GM21786 (cell line): ENCODE data around the gene TTC13.
"Not testable (repeated sequence)": the region's sequence is repeated elsewhere in the genome, so short reads cannot be mapped to it uniquely, and the experiment has no call there.

Source experiments
- ATAC-seq: cut with Tn5 transposase; IDR thresholded peaks from one replicate; pipeline ENCODE4 v1.9.1; 2021; ENCODE audit not compliant: unreplicated experiment

Gene TTC13

GRCh38 chr1:230987448-230987847 is 8.8 kb upstream of the TTC13 start:
- no peak for ATAC-seq

- no peak for ATAC-seq
Observed at GRCh38 chr1:230986976-230987375, 8.3 kb upstream of the TTC13 start.

GRCh38 chr1:230985711-230986110 is 7.0 kb upstream of the TTC13 start:
- ATAC-seq, result no peak

- not testable (repeated sequence) for ATAC-seq
Observed at GRCh38 chr1:230984622-230985515, 6.2 kb upstream of the TTC13 start.

GRCh38 chr1:230983811-230984210 is 5.2 kb upstream of the TTC13 start:
- no peak for ATAC-seq

GRCh38 chr1:230982696-230983095 is 4.0 kb upstream of the TTC13 start:
- ATAC-seq, result no peak

- no peak for ATAC-seq
Observed at GRCh38 chr1:230979952-230980351, 1.3 kb upstream of the TTC13 start.

- no peak for ATAC-seq
Observed at GRCh38 chr1:230979389-230979716, 692 bp upstream of the TTC13 start.

- peak; percentile 1 for ATAC-seq
Observed at GRCh38 chr1:230977761-230978490, 735 bp downstream of the TTC13 start.

GRCh38 chr1:230976825-230977747 is 1.6 kb downstream of the TTC13 start:
- ATAC-seq, result no peak

- ATAC-seq, result no peak
Observed at GRCh38 chr1:230976360-230976759, 2.3 kb downstream of the TTC13 start.

- ATAC-seq, result no peak
Observed at GRCh38 chr1:230975636-230976035, 3.0 kb downstream of the TTC13 start.

- ATAC-seq, result peak; percentile 78
Observed at GRCh38 chr1:230972855-230973271, 5.8 kb downstream of the TTC13 start.

- no peak for ATAC-seq
Observed at GRCh38 chr1:230971771-230972170, 6.9 kb downstream of the TTC13 start.

GRCh38 chr1:230970432-230970831 is 8.2 kb downstream of the TTC13 start:
- no peak for ATAC-seq

- ATAC-seq, result no peak
Observed at GRCh38 chr1:230966358-230966873, 12.2 kb downstream of the TTC13 start.

GRCh38 chr1:230965535-230965934 is 13.1 kb downstream of the TTC13 start:
- ATAC-seq, result no peak

- no peak for ATAC-seq
Observed at GRCh38 chr1:230964896-230965295, 13.8 kb downstream of the TTC13 start.

- ATAC-seq, result no peak
Observed at GRCh38 chr1:230958370-230958769, 20.3 kb downstream of the TTC13 start.

- ATAC-seq, result peak; percentile 94
Observed at GRCh38 chr1:230957580-230957989, 21.1 kb downstream of the TTC13 start.

GRCh38 chr1:230950404-230950803 is 28.3 kb downstream of the TTC13 start:
- ATAC-seq, result no peak
